Right renal cortex interstitium (tissue), 3 donors: ENCODE data around the gene LRBA. TPM values are rescaled to one million over a fixed set of nuclear protein-coding genes. Genes with fewer than 3 reads are reported as not detected.

Experiments used
- DNase-seq, 3 donors: peaks; one replicate each; pipeline ENCODE4 v3.0.0-alpha.2; 2013; ENCODE audit warnings: low read depth in 3 of 3, low spot score in 2 of 3
- polyA plus RNA-seq, 3 donors: library from polyadenylated mRNA; unstranded; fragments of 120-200 nt; gene quantifications; one replicate each; pipeline ENCODE4 v1.2.1, GENCODE V29; 2013; ENCODE audit not compliant: insufficient read length in 3 of 3

LRBA gene
- polyA plus RNA-seq, 3 donors: 73.2 to 74.5 (median 73.8) TPM

- no peak for DNase-seq
Observed at GRCh38 chr4:150817804-150818528, 197.1 kb downstream of the LRBA start.

DNA sequence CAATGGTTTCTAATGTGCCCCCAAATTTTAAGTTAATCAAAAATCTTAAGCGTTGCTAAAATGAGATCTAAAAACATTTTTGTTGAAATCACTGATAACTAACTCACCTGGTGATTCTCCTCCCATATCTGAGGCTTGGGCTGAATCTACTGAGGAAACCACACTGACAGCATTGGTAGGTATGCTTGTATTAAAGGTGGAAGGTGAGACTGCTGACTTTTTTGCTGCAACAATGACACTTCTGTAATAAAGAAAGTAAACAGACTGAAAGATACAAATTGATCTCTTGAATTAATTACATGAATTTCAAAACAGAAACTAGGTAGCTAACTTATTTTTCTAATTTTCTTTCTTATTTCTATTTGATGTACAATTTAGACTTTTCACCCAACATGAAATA, 198.1 kb downstream of the LRBA start:
- DNase-seq: no peak

DNA sequence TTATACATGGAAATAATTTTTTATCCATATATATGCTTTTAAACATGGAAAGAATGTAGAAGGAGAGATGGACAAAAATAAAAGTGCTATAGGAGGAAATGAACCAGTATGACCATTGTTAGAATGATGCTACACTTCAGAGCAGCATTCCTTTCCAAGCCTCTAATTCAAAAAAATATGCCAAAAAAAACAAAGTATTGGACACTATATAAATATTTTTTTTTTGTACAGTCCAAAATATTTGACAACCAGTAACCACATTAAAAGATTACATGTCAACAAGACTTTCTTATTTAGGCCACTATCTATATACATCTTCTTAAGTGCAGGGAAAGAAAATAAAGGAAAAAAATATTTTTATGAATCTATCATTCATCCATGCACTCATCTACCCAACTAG, 198.6 kb downstream of the LRBA start:
- DNase-seq: no peak

DNA sequence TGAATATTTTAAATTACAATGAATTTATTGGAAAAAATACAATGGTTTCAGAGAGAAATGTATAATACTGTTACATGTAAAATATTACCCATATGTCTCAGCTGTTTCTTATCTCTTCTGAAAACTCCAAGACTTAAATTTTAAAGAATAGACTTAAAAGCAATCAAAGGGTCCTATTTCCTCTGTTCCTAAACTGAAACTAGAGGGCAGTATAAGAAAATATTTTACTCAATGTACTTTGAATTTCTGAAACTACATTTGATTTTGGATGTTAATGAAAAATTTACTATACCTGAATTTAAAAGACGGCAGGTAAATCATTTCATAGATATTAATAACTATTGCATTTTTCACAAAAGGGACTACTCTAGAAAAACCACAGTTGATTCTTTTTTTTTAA, 200.2 kb downstream of the LRBA start:
- no peak for DNase-seq

GRCh38 chr4:150805183-150806025, 209.7 kb downstream of the LRBA start:
- DNase-seq: no peak

DNA sequence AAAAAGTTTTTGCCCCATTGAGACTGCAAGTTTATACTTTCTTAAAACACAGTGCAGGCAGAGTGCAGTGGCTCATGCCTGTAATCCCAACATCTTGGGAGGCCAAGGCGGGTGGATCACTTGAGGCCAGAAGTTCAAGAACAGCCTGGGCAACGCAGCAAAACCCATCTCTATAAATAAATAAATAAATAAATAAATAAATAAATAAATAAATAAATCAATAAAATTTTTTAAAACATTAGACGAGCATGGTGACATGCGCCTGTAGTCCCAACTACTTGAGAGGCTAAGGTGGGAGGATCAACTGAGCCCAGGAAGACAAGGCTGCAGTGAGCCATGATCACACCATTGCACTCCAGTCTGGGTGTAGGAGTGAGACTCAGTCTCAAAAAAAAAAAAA, 213.3 kb downstream of the LRBA start:
- no peak for DNase-seq

- DNase-seq: no peak
Observed at GRCh38 chr4:150799207-150799606, 215.9 kb downstream of the LRBA start.

- DNase-seq: no peak
Observed at GRCh38 chr4:150794706-150795105, 220.4 kb downstream of the LRBA start.

DNA sequence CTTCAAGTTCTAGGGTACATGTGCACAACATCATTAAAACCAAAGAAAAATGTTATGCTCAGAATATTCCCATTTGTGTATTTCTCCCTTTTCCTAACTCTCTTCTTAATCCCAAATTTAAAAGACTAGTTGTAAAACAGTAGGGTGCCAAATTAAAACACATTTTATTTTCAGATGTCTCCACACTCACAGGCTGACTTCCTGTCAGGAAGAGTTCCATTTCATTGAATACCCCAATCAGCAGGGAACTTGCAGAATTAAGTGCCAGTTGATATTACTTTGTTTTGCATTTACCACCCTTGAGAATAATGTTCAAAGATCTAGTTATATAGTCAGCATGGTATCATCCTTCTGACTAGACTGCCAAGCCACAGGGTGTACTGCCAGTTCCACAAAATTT, 225.2 kb downstream of the LRBA start:
- DNase-seq: no peak

DNA sequence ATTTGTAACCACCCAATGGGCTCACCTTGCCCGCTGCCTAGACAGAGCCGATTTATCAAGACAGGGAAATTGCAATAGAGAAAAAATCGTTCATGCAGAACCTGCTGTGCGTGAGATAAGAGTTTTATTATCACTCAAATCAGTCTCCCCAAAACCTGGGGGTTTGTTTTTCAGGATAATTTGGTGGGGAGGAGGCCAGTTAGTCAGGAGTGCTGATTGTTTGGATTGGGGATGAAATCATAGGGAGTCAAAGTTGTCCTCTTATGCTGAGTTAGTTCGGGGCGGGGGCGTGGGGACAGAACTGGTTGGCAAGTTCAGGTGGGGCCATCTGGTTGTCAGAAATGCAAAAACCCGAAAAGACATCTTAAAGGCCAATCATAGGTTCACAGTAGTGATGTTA, 230.1 kb downstream of the LRBA start:
- DNase-seq: no peak

DNA sequence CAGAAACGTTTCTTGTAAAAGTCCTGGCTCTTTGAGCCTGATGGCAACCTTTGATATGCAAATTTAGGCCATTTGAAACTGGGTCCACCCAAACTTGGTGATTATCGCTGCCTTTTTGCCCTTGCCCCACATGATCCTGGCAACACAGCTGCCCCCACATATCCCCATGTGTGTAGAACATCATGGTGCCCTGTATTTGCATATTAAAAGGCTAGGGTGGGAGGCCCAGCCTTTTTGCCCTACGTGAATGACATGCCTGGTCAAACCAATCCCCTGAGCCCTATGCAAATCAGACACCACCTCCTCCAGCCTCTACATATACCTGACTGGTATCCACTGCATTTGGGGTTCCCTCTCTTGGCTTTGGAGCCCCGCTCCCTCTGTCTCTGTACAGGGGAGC, 230.8 kb downstream of the LRBA start:
- no peak for DNase-seq

- no peak for DNase-seq
Observed at GRCh38 chr4:150782921-150783320, 232.2 kb downstream of the LRBA start.

DNA sequence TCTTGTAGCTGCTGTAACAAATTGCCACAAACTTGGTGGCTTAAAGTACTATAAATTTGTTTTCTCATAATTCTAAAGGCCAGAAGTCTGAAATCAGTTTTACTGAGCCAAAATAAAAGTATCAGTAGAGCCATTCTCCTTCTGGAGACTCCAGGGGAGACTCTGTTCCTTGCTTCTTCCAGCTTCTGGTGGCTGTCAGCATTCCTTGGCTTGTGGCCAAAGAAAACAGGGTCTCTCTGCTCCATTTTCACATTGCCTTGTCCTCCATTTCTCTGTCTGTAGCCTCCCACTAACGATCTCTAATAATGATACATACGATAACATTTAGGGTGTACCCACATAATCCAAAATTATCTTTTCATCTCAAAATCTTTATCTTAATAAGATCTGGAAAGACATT, 232.8 kb downstream of the LRBA start:
- DNase-seq: peak in 1 of 3 donors; percentile 13

DNA sequence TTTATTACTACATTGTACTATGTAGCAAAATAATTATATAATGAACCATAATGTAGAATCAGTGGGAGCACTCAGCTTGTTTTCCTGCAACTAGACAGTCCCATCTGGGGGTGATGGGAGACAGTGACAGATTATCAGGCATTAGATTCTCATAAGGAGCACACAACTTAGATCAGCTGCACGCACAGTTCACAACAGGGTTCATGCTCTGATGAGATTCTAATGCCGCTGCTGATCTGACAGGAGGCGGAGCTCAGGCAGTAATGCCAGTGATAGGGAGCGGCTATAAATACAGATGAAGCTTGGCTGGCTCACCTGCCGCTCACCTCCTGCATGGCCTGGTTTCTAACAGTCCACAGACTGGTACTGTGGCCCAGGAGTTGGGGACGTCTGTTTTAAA, 233.9 kb downstream of the LRBA start:
- DNase-seq: no peak

GRCh38 chr4:150779707-150780106, 235.4 kb downstream of the LRBA start:
- DNase-seq: no peak

DNA sequence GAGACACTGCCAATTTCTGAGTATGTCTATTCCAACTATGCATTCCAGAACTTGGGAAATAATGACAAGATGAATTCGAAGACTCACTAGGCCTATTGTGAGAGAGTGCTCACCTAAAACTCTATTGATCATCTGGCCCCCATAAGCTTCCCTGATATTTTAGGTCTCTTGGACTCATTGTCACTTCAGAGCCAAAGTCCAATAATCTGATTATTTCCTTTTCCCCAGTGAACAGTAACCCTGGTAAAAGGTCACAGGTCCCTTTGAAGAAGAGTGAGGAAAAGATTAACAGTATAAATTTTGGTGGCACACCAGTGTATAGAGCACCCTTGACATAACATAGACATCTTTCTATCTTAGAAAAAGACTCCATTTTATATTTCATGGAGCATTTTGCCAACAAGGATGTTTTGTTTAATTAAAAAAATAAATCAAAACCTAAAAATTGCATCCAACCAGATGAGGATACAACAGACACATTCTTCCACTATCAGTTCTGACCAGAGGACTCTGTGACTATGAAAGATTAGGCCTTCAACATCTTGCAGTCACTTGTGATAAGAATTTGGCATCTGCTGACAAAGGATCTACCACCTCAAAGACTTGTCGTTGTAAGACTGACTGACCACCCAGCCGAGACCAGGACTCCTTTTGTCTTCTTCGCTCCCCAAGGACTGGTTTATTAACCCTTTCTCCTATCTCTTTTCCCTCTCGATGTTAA, 241.2 kb downstream of the LRBA start:
- DNase-seq: no peak

DNA sequence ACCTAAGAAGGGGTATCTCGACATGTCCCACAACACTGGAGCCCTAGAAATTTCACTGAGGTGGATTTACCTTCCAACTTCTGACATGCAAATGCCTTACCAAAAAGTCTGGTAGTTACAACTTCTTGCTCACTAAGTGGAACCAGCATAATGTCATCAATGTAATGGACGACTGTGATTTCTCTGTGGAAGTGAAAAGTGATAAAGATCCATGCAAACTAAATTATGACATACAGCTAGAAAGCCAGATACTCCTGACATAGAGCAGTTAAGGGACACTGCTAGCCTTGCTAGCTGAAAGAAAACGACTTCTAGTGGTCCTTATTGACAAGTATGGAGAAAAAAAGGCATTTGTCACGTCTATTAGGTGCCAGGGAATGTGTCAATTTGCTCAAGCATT, 242.1 kb downstream of the LRBA start:
- no peak for DNase-seq

DNA sequence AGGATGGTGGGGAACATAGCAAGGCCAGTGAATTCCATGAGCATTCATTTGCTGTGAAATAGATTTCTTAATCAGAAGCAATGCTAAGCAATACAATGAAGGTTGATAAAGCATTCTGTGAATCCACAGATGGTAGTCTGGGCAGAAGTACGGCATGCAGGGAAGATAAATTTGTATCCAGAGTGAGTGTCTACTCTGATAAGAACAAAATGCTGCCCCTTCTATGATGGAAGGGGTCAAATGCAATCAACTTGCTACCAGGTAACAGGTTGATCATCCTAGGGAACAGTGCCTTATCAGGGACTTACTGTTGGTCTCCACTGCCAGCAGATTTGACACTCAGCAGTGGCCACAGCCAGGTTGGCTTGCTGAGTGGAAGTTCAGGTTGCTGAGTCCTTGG, 243.7 kb downstream of the LRBA start:
- DNase-seq: no peak

- no peak for DNase-seq
Observed at GRCh38 chr4:150769845-150770244, 245.2 kb downstream of the LRBA start.

DNA sequence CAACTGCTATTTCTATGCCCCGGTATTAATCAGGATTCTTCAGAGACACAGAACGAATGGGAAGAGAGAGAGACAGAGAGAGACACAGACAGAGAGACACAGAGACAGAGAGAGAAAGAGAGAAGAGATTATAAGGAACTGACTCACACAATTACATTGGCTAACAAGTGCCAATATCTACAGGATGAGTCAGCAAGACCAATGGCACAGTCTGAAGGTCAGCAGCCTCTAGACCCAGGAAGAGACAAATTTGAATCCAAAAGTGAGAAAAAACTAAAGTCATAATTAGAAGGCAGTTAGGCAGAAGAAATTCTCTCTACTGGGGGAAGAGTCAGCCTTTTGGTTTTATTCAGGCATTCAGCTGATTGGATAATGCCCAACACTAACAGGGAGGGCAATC, 245.8 kb downstream of the LRBA start:
- no peak for DNase-seq

- DNase-seq: no peak
Observed at GRCh38 chr4:150768497-150768896, 246.6 kb downstream of the LRBA start.

- DNase-seq: no peak
Observed at GRCh38 chr4:150765216-150765615, 249.9 kb downstream of the LRBA start.
